Measurements from ENCODE around the gene KLF7. TPM values are rescaled to one million over a fixed set of nuclear protein-coding genes. Genes with fewer than 3 reads are reported as not detected.

The KLF7 gene
- 29.8 and 31.5 TPM in 2 replicates for polyA plus RNA-seq (2011; rRNA removed)
- polyA plus RNA-seq (2012; cell fraction: cytosol; rRNA removed), result 15.5 and 19.1 TPM in 2 replicates
- polyA plus RNA-seq (2012; cell fraction: nucleus; rRNA removed), result 29.5 and 35.8 TPM in 2 replicates
- polyA plus RNA-seq (2017; fragmentation: RNase III; extraction: RNeasy Plus Mini Kit Qiagen cat#74134 plus additional on column Dnase treatment), result 17.2 to 18.0 TPM (median 17.8 TPM) in 3 replicates
- polyA minus RNA-seq (2011; rRNA and poly(A)+ RNA removed), result 101 and 114 TPM in 2 replicates

DNA sequence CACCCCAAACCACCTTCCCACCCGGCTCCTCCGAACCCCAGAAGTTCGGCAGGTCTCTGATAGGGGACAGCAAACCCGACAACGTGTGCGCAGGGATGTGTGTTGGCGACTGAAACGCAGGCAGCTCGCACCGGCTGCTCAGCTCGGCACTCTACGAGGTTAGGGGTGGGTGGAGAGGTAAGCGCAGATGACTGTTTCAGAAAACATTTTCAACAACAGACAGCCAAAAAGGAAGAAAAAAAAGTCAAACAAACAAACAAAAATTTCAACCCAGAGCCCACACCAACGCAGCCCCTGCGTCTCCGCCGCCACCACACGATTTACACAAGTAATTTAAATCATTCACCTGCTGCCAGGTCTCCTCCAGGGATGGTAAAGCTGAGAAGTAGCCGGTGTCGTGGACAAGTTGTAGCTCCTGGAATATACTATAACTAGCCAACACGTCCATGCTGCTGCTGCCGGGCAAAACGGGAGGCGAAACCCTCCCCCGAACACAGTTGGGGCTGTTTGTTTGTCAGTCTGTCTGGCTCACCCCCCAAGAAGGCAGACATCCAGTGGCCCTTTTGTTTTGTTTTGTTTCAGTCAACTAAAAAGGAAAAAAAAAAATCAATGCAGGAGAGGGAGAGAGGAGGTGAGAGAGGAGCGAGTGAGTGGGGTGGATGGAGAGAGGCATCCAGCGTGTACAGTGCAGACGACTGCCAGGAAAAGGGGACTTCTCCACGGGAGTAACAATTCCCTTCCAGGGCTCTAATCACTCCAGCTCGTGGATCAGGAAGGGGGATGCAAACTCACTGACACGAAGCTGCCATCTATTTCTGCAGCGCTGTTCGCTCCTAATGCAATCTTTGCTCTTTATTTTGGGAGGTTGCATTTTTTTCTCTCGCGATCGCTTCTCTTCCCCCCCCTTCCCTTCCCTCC is at the start of gene KLF7:
Gene KLF7, minus strand, starts transcription at position 828 of the 918 bp plus-strand sequence. Its CDS starts 380 bp downstream, at position 448.
- WGBS (ENCODE audit: missing lambda C conversion rate), result under 1% methylated on average over 33 of the region's 36 CpGs
- Histone ChIP-seq H3K4me2 (peak within 1 kb of the TSS; percentile 88), H3K9me3 (no peaks in the 10 kb centered on the region), H3K27ac (peak within 1 kb of the TSS; percentile 97 to 100), H3K4me3 (peak within 1 kb of the TSS; percentile 76), H3K4me1 (peaks cover 35% of the 10 kb centered on the region)
- ATAC-seq (peak; percentile 25 to 27), DNase-seq (ENCODE audit: low read depth in 1 of 2, low spot score in 1 of 2) (no peak), FAIRE-seq (no peak)
- ChIA-PET POLR2A (interaction anchor here (0.6 to 6.7 kb wide), 39 partner anchors 8 to 459 kb away, joined by 3 to 111 read pairs (median 4); partner anchors contain the start of genes CREB1, FASTKD2, MDH1B and METTL21A), CTCF (interaction anchor here (0.7 to 2.4 kb wide), 9 partner anchors 14 to 365 kb away, joined by 3 to 15 read pairs (median 5); no protein-coding TSS in a partner anchor)
- no peak for TF ChIP-seq KDM1A (IDR thresholded peaks at IDR 0.05; ENCODE audit: low read depth)
- no peak for TF ChIP-seq EHF (CRISPR knock-in tag; IDR thresholded peaks at IDR 0.05)
- no peak for TF ChIP-seq ESRRA (IDR thresholded peaks at IDR 0.05; ENCODE audit: borderline replicate concordance, low read length)
- 0 out of 3 replicates have a peak, but pooled peaks have one; percentile 8 for TF ChIP-seq SMC3 (IDR thresholded peaks at IDR 0.05)
- peak; percentile 44 for TF ChIP-seq CHD2 (IDR thresholded peaks at IDR 0.05; ENCODE audit: low read length, partially characterized antibody)
- TF ChIP-seq, protein P1, sequence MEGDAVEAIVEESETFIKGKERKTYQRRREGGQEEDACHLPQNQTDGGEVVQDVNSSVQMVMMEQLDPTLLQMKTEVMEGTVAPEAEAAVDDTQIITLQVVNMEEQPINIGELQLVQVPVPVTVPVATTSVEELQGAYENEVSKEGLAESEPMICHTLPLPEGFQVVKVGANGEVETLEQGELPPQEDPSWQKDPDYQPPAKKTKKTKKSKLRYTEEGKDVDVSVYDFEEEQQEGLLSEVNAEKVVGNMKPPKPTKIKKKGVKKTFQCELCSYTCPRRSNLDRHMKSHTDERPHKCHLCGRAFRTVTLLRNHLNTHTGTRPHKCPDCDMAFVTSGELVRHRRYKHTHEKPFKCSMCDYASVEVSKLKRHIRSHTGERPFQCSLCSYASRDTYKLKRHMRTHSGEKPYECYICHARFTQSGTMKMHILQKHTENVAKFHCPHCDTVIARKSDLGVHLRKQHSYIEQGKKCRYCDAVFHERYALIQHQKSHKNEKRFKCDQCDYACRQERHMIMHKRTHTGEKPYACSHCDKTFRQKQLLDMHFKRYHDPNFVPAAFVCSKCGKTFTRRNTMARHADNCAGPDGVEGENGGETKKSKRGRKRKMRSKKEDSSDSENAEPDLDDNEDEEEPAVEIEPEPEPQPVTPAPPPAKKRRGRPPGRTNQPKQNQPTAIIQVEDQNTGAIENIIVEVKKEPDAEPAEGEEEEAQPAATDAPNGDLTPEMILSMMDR (IDR thresholded peaks at IDR 0.05), result no peak
- TF ChIP-seq SREBF2 (IDR thresholded peaks at IDR 0.05), result no peak
- no peak for TF ChIP-seq ZFP36 (IDR thresholded peaks at IDR 0.05; ENCODE audit: borderline replicate concordance, partially characterized antibody)
- TF ChIP-seq JUNB (IDR thresholded peaks at IDR 0.05), result no peak
- no peak for TF ChIP-seq EHMT2 (IDR thresholded peaks at IDR 0.05; ENCODE audit: low read depth)
- TF ChIP-seq HOXA7 (CRISPR knock-in tag; IDR thresholded peaks at IDR 0.05), result peak; percentile 46; the same call in 1 of the 2 replicates
- 0 out of 2 replicates have a peak, but pooled peaks have one; percentile 21 for TF ChIP-seq PHF8 (IDR thresholded peaks at IDR 0.05; ENCODE audit: borderline replicate concordance, low read depth)
- no peak for TF ChIP-seq RARB (CRISPR knock-in tag; IDR thresholded peaks at IDR 0.05)
- no peak for TF ChIP-seq FOSL2 (IDR thresholded peaks at IDR 0.05)
- TF ChIP-seq FOSL2 (CRISPR knock-in tag; IDR thresholded peaks at IDR 0.05), result no peak
- TF ChIP-seq NPAS2 (CRISPR knock-in tag; IDR thresholded peaks at IDR 0.05; ENCODE audit: borderline replicate concordance), result no peak
- TF ChIP-seq MAZ (IDR thresholded peaks at IDR 0.05; ENCODE audit: borderline replicate concordance, low read depth, low read length), result no peak
- TF ChIP-seq HDAC2 (IDR thresholded peaks at IDR 0.05), result no peak
- TF ChIP-seq ZC3H11A (IDR thresholded peaks at IDR 0.05), result no peak
- peak; percentile 21; the same call in 1 of the 2 replicates for TF ChIP-seq POLR2A (IDR thresholded peaks at IDR 0.05; ENCODE audit: low read length)
- TF ChIP-seq TP53 (CRISPR knock-in tag; IDR thresholded peaks at IDR 0.05), result no peak
- no peak for TF ChIP-seq RCOR1 (IDR thresholded peaks at IDR 0.05; ENCODE audit: low read depth, low read length)
- TF ChIP-seq, protein P2, sequence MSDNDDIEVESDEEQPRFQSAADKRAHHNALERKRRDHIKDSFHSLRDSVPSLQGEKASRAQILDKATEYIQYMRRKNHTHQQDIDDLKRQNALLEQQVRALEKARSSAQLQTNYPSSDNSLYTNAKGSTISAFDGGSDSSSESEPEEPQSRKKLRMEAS (IDR thresholded peaks at IDR 0.05), result no peak
- no peak for TF ChIP-seq MAFK (IDR thresholded peaks at IDR 0.05; ENCODE audit: partially characterized antibody)
- TF ChIP-seq CHD4 (IDR thresholded peaks at IDR 0.05; ENCODE audit: borderline replicate concordance), result no peak
- no peak for TF ChIP-seq NR3C1 (IDR thresholded peaks at IDR 0.05)
- 0 out of 5 replicates have a peak, but pooled peaks of 1 of the 2 experiments have one; percentile 7 for TF ChIP-seq RAD21 (conservative IDR thresholded peaks at IDR 0.05 in 1 of 2, IDR thresholded peaks at IDR 0.05 in 1 of 2)
- TF ChIP-seq, protein P3, sequence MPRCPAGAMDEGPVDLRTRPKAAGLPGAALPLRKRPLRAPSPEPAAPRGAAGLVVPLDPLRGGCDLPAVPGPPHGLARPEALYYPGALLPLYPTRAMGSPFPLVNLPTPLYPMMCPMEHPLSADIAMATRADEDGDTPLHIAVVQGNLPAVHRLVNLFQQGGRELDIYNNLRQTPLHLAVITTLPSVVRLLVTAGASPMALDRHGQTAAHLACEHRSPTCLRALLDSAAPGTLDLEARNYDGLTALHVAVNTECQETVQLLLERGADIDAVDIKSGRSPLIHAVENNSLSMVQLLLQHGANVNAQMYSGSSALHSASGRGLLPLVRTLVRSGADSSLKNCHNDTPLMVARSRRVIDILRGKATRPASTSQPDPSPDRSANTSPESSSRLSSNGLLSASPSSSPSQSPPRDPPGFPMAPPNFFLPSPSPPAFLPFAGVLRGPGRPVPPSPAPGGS (IDR thresholded peaks at IDR 0.05), result no peak
- TF ChIP-seq TFCP2L1 (CRISPR knock-in tag; IDR thresholded peaks at IDR 0.05), result no peak
- no peak for TF ChIP-seq ZNF302 (CRISPR knock-in tag; IDR thresholded peaks at IDR 0.05)
- TF ChIP-seq FOXS1 (CRISPR knock-in tag; IDR thresholded peaks at IDR 0.05), result no peak
- TF ChIP-seq, protein P4, sequence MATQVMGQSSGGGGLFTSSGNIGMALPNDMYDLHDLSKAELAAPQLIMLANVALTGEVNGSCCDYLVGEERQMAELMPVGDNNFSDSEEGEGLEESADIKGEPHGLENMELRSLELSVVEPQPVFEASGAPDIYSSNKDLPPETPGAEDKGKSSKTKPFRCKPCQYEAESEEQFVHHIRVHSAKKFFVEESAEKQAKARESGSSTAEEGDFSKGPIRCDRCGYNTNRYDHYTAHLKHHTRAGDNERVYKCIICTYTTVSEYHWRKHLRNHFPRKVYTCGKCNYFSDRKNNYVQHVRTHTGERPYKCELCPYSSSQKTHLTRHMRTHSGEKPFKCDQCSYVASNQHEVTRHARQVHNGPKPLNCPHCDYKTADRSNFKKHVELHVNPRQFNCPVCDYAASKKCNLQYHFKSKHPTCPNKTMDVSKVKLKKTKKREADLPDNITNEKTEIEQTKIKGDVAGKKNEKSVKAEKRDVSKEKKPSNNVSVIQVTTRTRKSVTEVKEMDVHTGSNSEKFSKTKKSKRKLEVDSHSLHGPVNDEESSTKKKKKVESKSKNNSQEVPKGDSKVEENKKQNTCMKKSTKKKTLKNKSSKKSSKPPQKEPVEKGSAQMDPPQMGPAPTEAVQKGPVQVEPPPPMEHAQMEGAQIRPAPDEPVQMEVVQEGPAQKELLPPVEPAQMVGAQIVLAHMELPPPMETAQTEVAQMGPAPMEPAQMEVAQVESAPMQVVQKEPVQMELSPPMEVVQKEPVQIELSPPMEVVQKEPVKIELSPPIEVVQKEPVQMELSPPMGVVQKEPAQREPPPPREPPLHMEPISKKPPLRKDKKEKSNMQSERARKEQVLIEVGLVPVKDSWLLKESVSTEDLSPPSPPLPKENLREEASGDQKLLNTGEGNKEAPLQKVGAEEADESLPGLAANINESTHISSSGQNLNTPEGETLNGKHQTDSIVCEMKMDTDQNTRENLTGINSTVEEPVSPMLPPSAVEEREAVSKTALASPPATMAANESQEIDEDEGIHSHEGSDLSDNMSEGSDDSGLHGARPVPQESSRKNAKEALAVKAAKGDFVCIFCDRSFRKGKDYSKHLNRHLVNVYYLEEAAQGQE (IDR thresholded peaks at IDR 0.05), result no peak
- no peak for TF ChIP-seq KDM5A (IDR thresholded peaks at IDR 0.05)
- TF ChIP-seq HEYL (CRISPR knock-in tag; IDR thresholded peaks at IDR 0.05), result no peak

All from A549 (cell line).